Hippocampal formation (tissue), 2 donors: ENCODE data around the gene RAVER2.

ENCODE experiments used
- DNase-seq, 2 donors: peaks; one replicate each; lab custom pipeline; 2025; lab: John Stamatoyannopoulos, UW

RAVER2 gene

DNA sequence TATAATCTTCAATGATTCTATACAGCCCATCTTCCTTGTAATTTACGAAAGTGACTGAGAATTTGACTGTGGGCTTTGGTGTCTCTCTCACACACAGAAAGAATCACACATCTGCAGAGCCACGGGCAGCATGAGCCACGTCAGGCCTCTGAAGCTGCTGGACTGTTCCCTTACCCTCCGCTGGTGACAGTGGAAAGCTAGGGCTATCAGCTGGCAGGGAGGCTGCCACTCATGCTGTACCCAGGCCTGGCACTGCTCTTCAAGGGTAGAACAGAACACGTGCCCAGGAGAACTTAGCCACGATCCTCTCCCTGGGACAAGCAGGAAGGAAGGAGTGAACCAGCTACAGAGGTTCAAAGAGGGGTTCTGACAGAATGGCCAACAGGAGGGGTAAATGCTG lies 130.7 kb downstream of the RAVER2 start:
- no peak for DNase-seq

DNA sequence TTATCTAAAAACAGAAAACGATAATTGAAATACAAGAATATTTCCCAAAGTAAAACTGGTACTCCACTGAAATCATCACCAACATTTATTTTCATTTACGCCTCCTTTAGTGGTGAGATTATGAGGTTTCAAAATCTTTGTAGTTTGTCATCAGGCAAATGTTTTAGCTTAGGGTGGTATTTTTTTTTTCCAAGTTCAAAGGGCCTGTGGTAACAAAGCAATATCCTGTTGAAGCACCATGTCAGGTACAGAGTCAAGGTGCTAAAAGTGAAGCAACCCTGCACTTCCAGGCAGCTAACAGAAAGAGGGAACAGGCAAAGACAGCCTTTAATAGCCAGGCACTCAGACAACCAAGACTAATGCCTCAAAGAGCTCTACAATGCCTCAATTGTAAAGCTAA lies 132.3 kb downstream of the RAVER2 start:
- no peak for DNase-seq

DNA sequence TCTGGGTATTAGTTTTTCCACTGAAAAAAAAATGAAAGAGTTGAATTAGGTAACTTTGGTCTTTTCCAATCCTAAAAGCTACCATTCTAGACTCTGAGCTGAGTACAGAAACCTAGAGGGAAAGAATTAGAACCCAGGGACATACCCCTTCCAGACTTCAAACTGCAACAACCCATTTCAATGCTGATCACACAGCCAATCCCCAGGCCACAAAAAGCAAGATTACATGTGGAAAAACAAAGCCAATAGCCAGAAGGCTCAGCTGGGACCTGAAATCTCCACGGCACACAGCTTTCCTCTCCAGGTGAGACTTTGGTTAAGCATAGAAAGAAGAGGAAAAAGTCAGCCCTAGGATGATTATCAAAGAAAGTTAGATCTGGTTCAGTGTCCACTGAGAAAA lies 132.7 kb downstream of the RAVER2 start:
- DNase-seq = no peak

DNA sequence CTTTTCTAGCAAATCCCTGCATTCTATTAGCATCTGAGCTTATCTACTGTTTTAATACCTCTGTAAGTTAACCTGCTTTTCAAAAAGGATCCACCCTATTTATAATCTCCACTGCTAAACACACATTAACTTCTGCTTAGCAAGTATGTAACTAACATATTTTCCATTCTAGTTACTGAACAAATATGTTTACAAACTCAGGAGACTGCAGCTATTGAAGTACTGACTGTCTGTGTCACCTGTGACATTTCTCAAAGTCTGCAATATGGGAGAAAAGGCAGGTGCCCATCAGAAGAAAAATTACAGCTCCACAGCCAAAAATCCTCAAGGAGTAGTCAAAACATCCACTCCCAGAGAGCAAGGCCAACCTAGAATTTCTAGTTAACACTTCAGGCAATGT lies 133.2 kb downstream of the RAVER2 start:
- no peak for DNase-seq

DNA sequence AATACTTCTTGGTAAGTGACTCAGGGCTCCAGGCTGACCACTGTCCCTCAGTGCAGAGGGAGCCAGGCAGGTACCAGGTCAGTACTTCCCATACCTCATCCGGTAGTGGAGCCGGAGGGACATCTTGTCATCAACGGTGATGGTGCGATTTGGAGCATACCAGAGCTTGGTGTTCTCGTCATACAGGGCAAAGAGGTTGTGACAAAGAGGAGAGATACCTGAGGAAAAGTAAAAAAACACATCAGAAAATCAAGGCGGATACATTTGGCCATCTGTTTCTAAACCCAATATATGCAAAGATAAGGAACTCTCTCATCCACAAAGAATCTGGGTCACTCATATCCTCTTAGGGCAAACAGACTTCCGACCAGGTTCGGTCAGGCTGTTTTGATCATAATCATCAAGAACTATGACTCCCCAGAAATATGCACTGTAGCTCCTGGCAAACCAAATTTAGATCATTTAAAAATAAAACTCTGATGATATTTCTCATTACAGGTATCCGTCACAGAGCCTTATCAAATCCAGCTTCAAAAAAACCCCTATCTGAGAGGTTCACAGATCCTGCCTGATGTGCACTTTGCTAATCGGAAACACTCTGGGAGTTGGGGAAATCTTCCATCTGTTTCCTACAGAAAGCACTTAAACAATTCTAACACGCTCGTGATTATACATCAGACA lies 134.2 kb downstream of the RAVER2 start:
- no peak for DNase-seq

DNA sequence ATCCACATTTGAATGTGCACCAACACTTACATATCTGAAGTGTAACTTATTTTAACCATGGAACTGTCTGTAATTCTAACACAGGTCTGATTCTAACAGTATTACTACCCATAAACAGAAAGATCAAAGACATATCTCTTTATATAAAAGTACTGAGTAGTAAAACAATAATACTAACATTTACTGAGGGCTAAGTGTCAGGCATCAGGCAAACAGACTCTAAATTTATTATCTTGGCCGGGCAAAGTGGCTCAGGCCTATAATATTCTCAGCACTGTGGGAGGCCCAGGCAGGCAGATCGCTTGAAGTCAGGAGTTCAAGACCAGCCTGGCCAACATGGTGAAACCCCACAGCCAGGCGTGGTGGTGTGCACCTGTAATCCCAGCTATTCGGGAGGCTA lies 135.6 kb downstream of the RAVER2 start:
- no peak for DNase-seq

DNA sequence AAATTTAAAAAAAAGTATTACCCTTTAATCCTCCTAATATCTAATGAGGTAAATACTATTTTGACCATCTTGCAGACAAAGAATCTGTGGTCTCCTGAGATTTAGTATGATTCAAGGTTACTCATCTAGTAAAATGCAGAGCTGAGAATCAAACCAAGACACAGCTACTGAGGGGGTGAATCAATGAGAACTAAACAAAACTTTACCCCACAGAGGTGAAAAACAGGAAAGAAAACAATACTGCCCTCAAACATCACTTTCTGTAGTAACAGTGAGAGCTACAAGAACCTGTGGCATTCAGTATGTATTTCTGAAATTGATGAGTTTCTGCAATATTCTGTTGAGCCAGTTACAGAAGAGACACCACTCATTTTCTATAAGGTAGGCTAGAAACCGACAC lies 136.4 kb downstream of the RAVER2 start:
- DNase-seq = no peak
